Activated T-helper 1 cell treated with Interleukin-2 at 50 U/mL for 16 hours (primary cell): Measurements from ENCODE around the gene BMPR1B.

Experiments
- DNase-seq: peaks from one replicate; pipeline ENCODE4 v3.0.0-alpha.2; 2020; ENCODE audit warnings: low read depth

Gene BMPR1B

GRCh38 chr4:94912606-94913005 lies 154.9 kb downstream of the BMPR1B start:
- DNase-seq: no peak

- no peak for DNase-seq
Observed at GRCh38 chr4:94913316-94913715, 155.6 kb downstream of the BMPR1B start.

- no peak for DNase-seq
Observed at GRCh38 chr4:94917146-94917545, 159.4 kb downstream of the BMPR1B start.

GRCh38 chr4:94918543-94918942 lies 160.8 kb downstream of the BMPR1B start:
- no peak for DNase-seq

- DNase-seq: no peak
Observed at GRCh38 chr4:94920369-94920768, 162.6 kb downstream of the BMPR1B start.

- no peak for DNase-seq
Observed at GRCh38 chr4:94924566-94924965, 166.8 kb downstream of the BMPR1B start.

GRCh38 chr4:94925764-94926347 lies 168.1 kb downstream of the BMPR1B start:
- no peak for DNase-seq

- no peak for DNase-seq
Observed at GRCh38 chr4:94926936-94927335, 169.2 kb downstream of the BMPR1B start.

- DNase-seq: no peak
Observed at GRCh38 chr4:94927696-94928095, 169.9 kb downstream of the BMPR1B start.

- DNase-seq: no peak
Observed at GRCh38 chr4:94929696-94930095, 171.9 kb downstream of the BMPR1B start.

- no peak for DNase-seq
Observed at GRCh38 chr4:94931626-94932025, 173.9 kb downstream of the BMPR1B start.

GRCh38 chr4:94932366-94932765 lies 174.6 kb downstream of the BMPR1B start:
- DNase-seq: no peak

GRCh38 chr4:94933799-94934198 lies 176.0 kb downstream of the BMPR1B start:
- no peak for DNase-seq

- DNase-seq: no peak
Observed at GRCh38 chr4:94934201-94934600, 176.4 kb downstream of the BMPR1B start.

- DNase-seq: no peak
Observed at GRCh38 chr4:94934864-94935263, 177.1 kb downstream of the BMPR1B start.

- DNase-seq: no peak
Observed at GRCh38 chr4:94936854-94937253, 179.1 kb downstream of the BMPR1B start.

GRCh38 chr4:94939791-94940519 lies 182.2 kb downstream of the BMPR1B start:
- no peak for DNase-seq

- DNase-seq: no peak
Observed at GRCh38 chr4:94940520-94940908, 182.8 kb downstream of the BMPR1B start.

- no peak for DNase-seq
Observed at GRCh38 chr4:94941706-94942105, 184.0 kb downstream of the BMPR1B start.

GRCh38 chr4:94944726-94945125 lies 187.0 kb downstream of the BMPR1B start:
- no peak for DNase-seq

- no peak for DNase-seq
Observed at GRCh38 chr4:94947681-94948108, 189.9 kb downstream of the BMPR1B start.

GRCh38 chr4:94954251-94954650 lies 196.5 kb downstream of the BMPR1B start:
- DNase-seq: no peak

- DNase-seq: no peak
Observed at GRCh38 chr4:94957030-94957429, 199.3 kb downstream of the BMPR1B start.

- DNase-seq: no peak
Observed at GRCh38 chr4:94959307-94959706, 201.6 kb downstream of the BMPR1B start.
